ENCODE results near the gene CLCN6.

DNA sequence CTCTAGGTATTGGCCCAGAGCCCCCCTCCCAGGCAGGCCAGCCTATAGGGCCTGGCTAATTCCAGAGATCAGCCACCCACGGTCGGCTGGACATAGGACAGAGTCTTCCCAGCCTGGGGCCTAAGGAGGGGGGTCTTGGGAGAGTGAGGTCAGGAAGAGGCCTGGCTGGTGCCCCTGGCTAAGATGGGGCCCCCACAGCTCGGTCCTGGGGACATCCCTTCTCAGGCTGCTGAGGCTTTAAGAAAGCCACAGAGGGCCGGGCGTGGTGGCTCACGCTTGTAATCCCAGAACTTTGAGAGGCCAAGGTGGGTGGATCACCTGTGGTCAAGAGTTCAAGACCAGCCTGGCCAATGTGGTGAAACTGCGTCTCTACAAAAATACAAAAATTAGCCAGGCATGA lies 41.5 kb upstream of the CLCN6 start:
- TF ChIP-seq USF2 (IDR thresholded peaks at IDR 0.05; ENCODE audit: low read length) (no peak), EZH2 (IDR thresholded peaks at IDR 0.05; ENCODE audit: low read depth, low read length, severe bottlenecking) (no peak)
